Neural progenitor cell (in vitro differentiated cells): Measurements from ENCODE around the gene NEO1. TPM values are rescaled to one million over a fixed set of nuclear protein-coding genes. Genes with fewer than 3 reads are reported as not detected.

Experiments used
- DNase-seq: peaks from one replicate; pipeline ENCODE4 v3.0.0-alpha.2; 2016; ENCODE audit warnings: low spot score
- H2AFZ ChIP-seq: fragments of 200-600 bp; sonication (generic); replicated peaks from 2 replicates; pipeline ENCODE4 v1.6.1; 2016; ENCODE audit warnings: antibody characterized with exemption
- H3F3A ChIP-seq: fragments of 200-600 bp; sonication (generic); 2 replicates; pipeline ENCODE4 v1.6.1; 2016; ENCODE audit warnings: antibody characterized with exemption, low read depth
- H3K27ac ChIP-seq: fragments of 200-600 bp; sonication (generic); 2 replicates; pipeline ENCODE4 v1.5.1; 2016; ENCODE audit warnings: mild to moderate bottlenecking
- H3K27me3 ChIP-seq: fragments of 200-600 bp; sonication (generic); 2 replicates; pipeline ENCODE4 v1.6.1; 2016; ENCODE audit warnings: mild to moderate bottlenecking, moderate library complexity
- H3K36me3 ChIP-seq: fragments of 200-600 bp; sonication (generic); 2 replicates; pipeline ENCODE4 v1.5.1; 2016
- H3K4me1 ChIP-seq: fragments of 200-600 bp; sonication (generic); 2 replicates; pipeline ENCODE4 v1.6.1; 2016; ENCODE audit warnings: mixed run types
- H3K4me2 ChIP-seq: fragments of 200-600 bp; sonication (generic); 2 replicates; pipeline ENCODE4 v1.6.1; 2016
- H3K4me3 ChIP-seq: fragments of 200-600 bp; sonication (generic); 2 replicates; pipeline ENCODE4 v1.5.1; 2016
- H3K79me2 ChIP-seq: fragments of 200-600 bp; sonication (generic); 2 replicates; pipeline ENCODE4 v1.6.1; 2016; ENCODE audit warnings: low read depth
- H3K9ac ChIP-seq: fragments of 200-600 bp; sonication (generic); 2 replicates; pipeline ENCODE4 v1.6.1; 2016
- H3K9me3 ChIP-seq: fragments of 200-600 bp; sonication (generic); 2 replicates; pipeline ENCODE4 v1.5.1; 2016; ENCODE audit warnings: low read depth
- H4K20me1 ChIP-seq: fragments of 200-600 bp; sonication (generic); 2 replicates; pipeline ENCODE4 v1.6.1; 2016; ENCODE audit warnings: low read depth
- H3K27ac Mint-ChIP-seq: 3 replicates; pipeline ENCODE4 v1.8.0; 2021; ENCODE audit warnings: mixed read lengths
- H3K27me3 Mint-ChIP-seq: 2 replicates; pipeline ENCODE4 v1.8.0; 2022; ENCODE audit warnings: low read depth, mild to moderate bottlenecking, inconsistent platforms, moderate library complexity, mixed read lengths; ENCODE audit not compliant: insufficient read depth
- H3K36me3 Mint-ChIP-seq: 3 replicates; pipeline ENCODE4 v1.8.0; 2021; ENCODE audit warnings: mixed read lengths
- H3K4me1 Mint-ChIP-seq: 3 replicates; pipeline ENCODE4 v1.8.0; 2021; ENCODE audit warnings: mixed read lengths
- H3K4me3 Mint-ChIP-seq: 3 replicates; pipeline ENCODE4 v1.8.0; 2021; ENCODE audit warnings: mild to moderate bottlenecking, moderate library complexity, mixed read lengths
- H3K9me3 Mint-ChIP-seq: 3 replicates; pipeline ENCODE4 v1.8.0; 2020; ENCODE audit warnings: mixed read lengths
- EZH2 ChIP-seq: fragments of 200-600 bp; sonication (generic); IDR thresholded peaks from 2 replicates; pipeline ENCODE4 v1.6.1; 2017; ENCODE audit warnings: antibody characterized with exemption, mild to moderate bottlenecking, moderate library complexity
- EZH2phosphoT487 ChIP-seq: fragments of 200-600 bp; sonication (generic); IDR thresholded peaks from 2 replicates; pipeline ENCODE4 v1.6.1; 2017; ENCODE audit warnings: antibody characterized with exemption
- total RNA-seq: library from RNA; depleted of rRNA; stranded (reverse); fragments of >200 nt; gene quantifications from 2 replicates; pipeline ENCODE4 v1.2.3, GENCODE V29; 2015; ENCODE audit warnings: low replicate concordance
- TF ChIP-seq, protein P1 (sequence below): fragments of 200-600 bp; sonication (generic); IDR thresholded peaks from 2 replicates; pipeline ENCODE4 v1.5.1; 2017; ENCODE audit warnings: antibody characterized with exemption, mild to moderate bottlenecking

Gene NEO1
- total RNA-seq, 1 donor from 2014 or later, result 77.9 TPM

GRCh38 chr15:73228128-73228646 lies 175.9 kb downstream of the NEO1 start:
- Mint-ChIP-seq H3K4me1 (peaks cover 10% of the 10 kb centered on the region), H3K9me3 (peaks cover 21% of the 10 kb centered on the region), H3K4me3 (no peak overlapping the region), H3K27me3 (no peaks in the 10 kb centered on the region), H3K27ac (no peak overlapping the region), H3K36me3 (peaks cover 33% of the 10 kb centered on the region)
- no peaks in the 10 kb centered on the region for H3F3A ChIP-seq
- H3K4me3 ChIP-seq, result no peak overlapping the region
- no peaks in the 10 kb centered on the region for H3K36me3 ChIP-seq
- H2AFZ ChIP-seq, result no peak overlapping the region
- TF ChIP-seq, protein P1, sequence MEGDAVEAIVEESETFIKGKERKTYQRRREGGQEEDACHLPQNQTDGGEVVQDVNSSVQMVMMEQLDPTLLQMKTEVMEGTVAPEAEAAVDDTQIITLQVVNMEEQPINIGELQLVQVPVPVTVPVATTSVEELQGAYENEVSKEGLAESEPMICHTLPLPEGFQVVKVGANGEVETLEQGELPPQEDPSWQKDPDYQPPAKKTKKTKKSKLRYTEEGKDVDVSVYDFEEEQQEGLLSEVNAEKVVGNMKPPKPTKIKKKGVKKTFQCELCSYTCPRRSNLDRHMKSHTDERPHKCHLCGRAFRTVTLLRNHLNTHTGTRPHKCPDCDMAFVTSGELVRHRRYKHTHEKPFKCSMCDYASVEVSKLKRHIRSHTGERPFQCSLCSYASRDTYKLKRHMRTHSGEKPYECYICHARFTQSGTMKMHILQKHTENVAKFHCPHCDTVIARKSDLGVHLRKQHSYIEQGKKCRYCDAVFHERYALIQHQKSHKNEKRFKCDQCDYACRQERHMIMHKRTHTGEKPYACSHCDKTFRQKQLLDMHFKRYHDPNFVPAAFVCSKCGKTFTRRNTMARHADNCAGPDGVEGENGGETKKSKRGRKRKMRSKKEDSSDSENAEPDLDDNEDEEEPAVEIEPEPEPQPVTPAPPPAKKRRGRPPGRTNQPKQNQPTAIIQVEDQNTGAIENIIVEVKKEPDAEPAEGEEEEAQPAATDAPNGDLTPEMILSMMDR, result no peak
- TF ChIP-seq EZH2 (no peak), EZH2phosphoT487 (no peak)
- peaks cover 12% of the 10 kb centered on the region for H3K4me1 ChIP-seq
- H3K9ac ChIP-seq, result no peak overlapping the region
- no peaks in the 10 kb centered on the region for H4K20me1 ChIP-seq
- H3K4me2 ChIP-seq, result no peak overlapping the region
- peaks cover 4% of the 10 kb centered on the region for H3K79me2 ChIP-seq
- no peak for DNase-seq
- no peaks in the 10 kb centered on the region for H3K27me3 ChIP-seq
- no peak overlapping the region for H3K27ac ChIP-seq
- H3K9me3 ChIP-seq, result peaks cover 3% of the 10 kb centered on the region

DNA sequence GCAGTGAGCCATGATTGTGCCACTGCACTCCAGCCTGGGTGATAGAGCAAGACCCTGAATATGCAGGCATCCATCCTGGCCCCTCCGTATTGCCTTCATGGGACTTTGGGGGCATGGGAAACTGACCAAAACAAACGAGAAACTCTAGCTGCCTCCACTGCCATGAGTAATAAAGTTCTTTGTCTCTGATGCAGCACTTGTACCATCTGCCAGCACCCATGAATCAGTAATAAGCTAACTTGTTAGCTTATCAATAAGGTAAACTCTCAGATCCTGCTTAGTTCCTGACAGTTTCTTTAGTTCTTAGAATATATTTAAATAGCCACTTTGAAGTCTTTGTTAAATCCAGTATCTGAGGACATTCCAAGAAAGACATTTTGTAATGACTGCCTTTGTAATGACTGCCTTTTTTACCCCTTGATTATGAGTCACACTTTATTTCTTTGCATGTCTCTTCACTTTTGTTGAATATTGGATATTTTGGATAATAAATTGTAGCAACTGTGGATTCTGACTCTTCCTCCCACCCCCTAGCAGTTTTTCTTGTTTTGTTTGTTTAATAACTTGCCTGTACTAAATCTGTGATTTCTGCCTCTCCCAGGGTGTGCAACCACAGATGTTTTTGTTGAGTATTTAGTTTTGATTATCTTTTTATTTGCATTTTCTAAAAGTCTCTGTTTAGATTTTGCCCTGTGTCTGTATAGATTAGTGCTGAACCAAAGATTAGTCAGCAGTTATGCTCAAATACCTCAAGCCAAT lies 179.6 kb downstream of the NEO1 start:
- no peak overlapping the region for H3K4me3 Mint-ChIP-seq
- Histone ChIP-seq H3K4me3 (no peak overlapping the region), H3K79me2 (no peaks in the 10 kb centered on the region), H3K4me1 (no peaks in the 10 kb centered on the region), H2AFZ (no peak overlapping the region), H3K27me3 (no peaks in the 10 kb centered on the region), H3K27ac (no peak overlapping the region), H3K9ac (no peak overlapping the region), H3F3A (no peaks in the 10 kb centered on the region), H3K36me3 (no peaks in the 10 kb centered on the region), H4K20me1 (peaks cover 3% of the 10 kb centered on the region), H3K9me3 (peaks cover 3% of the 10 kb centered on the region), H3K4me2 (no peak overlapping the region)
- no peaks in the 10 kb centered on the region for H3K27me3 Mint-ChIP-seq
- no peaks in the 10 kb centered on the region for H3K4me1 Mint-ChIP-seq
- H3K36me3 Mint-ChIP-seq, result peaks cover 12% of the 10 kb centered on the region
- H3K27ac Mint-ChIP-seq, result no peak overlapping the region
- H3K9me3 Mint-ChIP-seq, result peaks cover 8% of the 10 kb centered on the region
- TF ChIP-seq EZH2, result no peak
- TF ChIP-seq, protein P1, result no peak
- DNase-seq, result no peak

DNA sequence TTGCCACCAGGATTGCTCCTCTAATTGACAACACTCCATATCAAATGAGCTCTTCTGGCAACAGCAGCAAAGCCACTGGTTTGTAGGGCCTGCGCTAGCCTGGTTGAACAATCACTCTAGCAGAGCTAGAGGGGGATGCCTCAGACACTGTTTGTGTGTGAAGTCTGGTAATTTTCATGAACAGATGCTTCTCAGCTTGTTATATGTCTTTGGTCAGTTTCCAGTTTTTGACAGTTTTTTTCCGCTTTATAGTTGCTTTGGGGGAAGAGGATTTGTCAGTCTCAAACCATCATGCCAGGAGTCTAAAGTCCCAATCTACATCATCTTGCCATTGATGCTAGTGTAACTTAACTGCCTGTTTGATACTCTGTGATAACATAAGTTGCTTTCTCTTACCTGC lies 180.5 kb downstream of the NEO1 start:
- peaks cover 14% of the 10 kb centered on the region for H3K36me3 Mint-ChIP-seq
- H3K27me3 ChIP-seq, result no peaks in the 10 kb centered on the region
- H3K27ac Mint-ChIP-seq, result no peak overlapping the region
- no peak overlapping the region for H3K4me2 ChIP-seq
- H3K4me3 Mint-ChIP-seq, result no peak overlapping the region
- no peak overlapping the region for H3K9ac ChIP-seq
- H3K27ac ChIP-seq, result no peak overlapping the region
- DNase-seq, result no peak
- no peaks in the 10 kb centered on the region for H3K79me2 ChIP-seq
- peaks cover 3% of the 10 kb centered on the region for H3K9me3 ChIP-seq
- no peaks in the 10 kb centered on the region for H3F3A ChIP-seq
- H3K36me3 ChIP-seq, result no peaks in the 10 kb centered on the region
- no peaks in the 10 kb centered on the region for H3K4me1 ChIP-seq
- H3K4me1 Mint-ChIP-seq, result no peaks in the 10 kb centered on the region
- TF ChIP-seq, protein P1, result no peak
- TF ChIP-seq EZH2 (no peak), EZH2phosphoT487 (no peak)
- peaks cover 8% of the 10 kb centered on the region for H3K9me3 Mint-ChIP-seq
- no peak overlapping the region for H2AFZ ChIP-seq
- peaks cover 6% of the 10 kb centered on the region for H4K20me1 ChIP-seq
- H3K4me3 ChIP-seq, result no peak overlapping the region
- H3K27me3 Mint-ChIP-seq, result no peaks in the 10 kb centered on the region
